ENCODE data around the gene LRRC43.
"Not testable (repeated sequence)": the region's sequence is repeated elsewhere in the genome, so short reads cannot be mapped to it uniquely, and the experiment has no call there.

The LRRC43 gene

GRCh38 chr12:122159882-122160281, 23.0 kb upstream of the LRRC43 start:
- no peak for DNase-seq

GRCh38 chr12:122160761-122161160, 22.2 kb upstream of the LRRC43 start:
- no peak for DNase-seq

DNA sequence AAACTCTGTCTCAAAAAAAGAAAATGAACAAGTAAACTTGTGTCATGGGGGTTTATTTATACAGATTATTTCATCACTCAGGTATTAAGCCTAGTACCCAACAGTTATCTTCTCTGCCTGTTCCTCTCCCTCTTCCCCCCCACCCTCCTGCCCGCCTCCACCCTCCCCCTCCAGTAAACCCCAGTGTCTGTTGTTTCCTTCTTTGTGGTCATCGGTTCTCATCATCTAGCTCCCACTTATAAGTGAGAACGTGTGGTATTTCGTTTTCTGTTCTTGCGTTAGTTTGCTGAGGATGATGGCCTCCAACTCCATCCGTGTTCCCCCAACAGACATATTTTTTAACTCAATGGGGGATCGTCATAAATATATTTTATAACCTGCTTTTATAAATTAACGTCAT, 21.2 kb upstream of the LRRC43 start:
- DNase-seq = no peak

DNA sequence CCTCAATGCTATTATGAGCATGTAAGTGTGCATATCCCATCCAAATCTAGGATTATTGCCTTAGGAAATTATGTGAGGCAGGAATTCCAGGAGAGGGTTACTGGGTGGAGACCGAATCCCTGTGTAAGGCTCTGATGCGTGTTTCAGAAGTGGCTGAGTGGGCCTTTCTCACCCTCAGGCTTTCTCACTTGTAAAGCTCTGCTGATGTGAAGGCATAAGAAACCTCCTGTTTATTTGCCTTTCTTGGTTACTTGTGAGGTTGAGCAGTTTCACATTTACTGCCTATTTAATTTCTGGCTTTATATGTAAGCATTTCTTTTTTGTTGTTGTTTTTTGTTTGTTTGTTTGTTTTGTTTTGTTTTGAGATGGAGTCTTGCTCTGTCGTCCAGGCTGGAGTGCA, 19.9 kb upstream of the LRRC43 start:
- no peak for DNase-seq

GRCh38 chr12:122166422-122167349, 16.2 kb upstream of the LRRC43 start:
- DNase-seq = no peak

- DNase-seq = no peak
These were observed 15.5 kb upstream of the LRRC43 start for GRCh38 chr12:122167356-122167925.

DNA sequence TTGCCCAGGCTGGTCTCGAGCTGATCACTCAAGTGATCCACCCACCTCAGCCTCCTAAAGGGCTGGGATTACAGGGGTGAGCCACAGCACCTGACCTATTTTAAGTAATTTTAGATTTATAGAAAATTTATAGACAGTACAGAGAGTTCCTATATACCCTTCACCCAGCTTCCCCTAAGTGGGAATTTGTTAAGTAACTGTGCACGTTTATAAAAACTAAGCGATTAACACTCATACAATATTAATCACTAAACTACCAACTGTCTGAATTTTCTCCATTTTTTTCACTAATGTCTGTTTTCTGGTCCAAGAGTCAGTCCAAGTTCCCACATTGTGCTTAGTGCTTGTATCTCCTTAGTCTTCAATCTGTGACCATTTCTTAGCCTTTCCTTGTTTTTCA, 14.4 kb upstream of the LRRC43 start:
- no peak for DNase-seq

DNA sequence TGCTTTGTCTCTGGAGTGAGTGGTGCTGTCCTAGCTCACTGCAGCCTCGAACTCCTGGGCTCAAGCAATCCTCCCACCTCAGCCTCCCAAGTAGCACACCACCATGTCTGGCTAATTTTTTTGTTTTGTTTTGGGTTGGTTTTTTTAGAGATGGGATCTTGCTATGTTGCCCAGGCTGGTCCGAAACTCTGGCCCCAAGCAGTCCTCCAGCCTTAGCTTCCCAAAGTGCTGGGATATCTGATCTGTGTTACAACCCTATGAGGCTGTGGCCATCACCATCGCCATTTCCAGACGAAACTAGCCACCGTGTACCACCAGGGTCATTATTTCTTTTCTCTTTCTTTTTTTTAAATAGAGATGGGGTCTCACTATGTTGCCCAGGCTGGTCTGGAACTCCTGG, 11.5 kb upstream of the LRRC43 start:
- DNase-seq = no peak

DNA sequence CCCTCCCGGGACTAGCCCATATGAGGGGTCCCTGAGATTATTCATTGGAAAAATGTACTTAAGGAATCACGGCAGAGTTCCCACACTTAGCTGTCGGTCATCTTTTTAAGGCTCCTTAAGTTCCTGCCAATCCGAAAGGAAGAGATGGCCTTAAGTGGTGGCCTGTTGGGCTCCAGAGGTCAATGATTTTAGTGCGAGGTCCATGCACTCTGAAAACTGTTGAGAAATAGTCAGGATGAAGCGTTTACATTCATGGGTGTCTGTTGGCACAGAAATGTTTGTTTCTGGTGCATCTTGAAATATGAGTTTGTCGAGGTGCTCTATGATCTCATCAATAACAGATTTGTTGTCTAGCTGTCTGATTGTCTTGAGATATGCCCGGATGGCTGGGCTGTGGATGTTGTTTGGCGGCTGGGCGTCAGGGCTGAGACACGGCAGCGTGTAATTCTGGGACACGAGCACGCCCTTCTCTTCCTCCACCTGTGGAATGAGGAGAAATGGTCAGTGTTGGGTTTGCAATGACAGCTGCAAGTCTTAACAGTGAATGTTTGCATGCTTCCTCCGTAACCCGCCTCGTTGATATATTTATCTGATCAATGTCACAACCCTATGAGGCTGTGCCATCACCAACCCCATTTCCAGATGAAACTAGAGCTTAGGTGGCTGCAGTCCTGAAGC, 10.5 kb upstream of the LRRC43 start:
- DNase-seq = no peak

DNA sequence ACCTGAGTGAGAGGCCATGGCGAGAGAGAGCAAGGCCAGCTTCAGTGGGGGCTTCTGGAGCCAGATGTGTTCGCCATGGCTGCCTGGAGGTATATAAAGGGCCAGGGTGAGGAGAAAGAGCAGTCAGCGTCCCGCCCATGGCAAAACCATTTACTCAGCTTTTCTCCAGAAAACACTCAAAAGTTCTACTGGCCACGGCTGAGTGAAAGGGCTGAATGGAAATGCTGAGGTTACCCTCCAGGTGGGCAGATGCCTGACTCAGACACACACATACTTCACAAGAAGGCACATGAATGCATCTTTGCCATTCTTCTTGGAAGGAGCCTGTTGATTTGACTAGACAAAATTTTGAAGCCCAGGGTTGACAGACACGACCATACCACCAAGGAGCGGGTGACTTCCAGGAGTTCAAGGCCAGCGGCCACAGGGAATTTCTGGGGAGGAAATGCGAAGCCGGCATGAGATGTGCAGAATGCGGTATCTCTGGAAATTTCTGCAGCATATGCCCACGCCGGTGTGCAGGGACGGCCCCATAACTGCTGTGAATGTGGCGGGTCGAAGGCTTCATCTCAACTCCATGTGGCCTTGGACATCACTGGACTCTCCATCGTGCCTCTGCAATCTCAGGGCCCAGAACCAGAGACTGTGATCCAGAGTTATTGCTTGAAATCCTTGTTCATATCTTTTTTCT, 8.6 kb upstream of the LRRC43 start, which contains the start of gene IL31:
TSS of gene IL31 (minus strand) at position 67 of the 691 bp plus-strand sequence. CDS start at position 18, 49 bp downstream.
- DNase-seq = no peak

DNA sequence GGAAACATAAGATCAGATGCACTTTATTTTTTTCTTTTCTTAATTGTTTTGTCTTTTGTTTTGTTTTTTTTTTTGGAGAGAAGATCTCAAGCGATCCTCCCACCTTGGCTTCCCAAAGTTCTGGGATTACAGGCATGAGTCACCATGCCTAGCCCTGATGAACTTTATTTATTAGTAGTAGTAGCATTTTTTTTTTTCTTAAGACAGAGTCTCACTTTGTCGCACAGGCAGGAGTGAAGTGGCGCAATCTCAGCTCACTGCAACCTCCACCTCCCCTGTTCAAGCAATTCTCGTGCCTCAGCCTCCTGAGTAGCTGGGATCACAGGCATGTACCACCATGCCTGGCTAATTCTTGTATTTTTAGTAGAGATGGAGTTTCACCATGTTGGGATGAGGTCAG, 6.5 kb upstream of the LRRC43 start:
- not testable (repeated sequence) for DNase-seq

DNA sequence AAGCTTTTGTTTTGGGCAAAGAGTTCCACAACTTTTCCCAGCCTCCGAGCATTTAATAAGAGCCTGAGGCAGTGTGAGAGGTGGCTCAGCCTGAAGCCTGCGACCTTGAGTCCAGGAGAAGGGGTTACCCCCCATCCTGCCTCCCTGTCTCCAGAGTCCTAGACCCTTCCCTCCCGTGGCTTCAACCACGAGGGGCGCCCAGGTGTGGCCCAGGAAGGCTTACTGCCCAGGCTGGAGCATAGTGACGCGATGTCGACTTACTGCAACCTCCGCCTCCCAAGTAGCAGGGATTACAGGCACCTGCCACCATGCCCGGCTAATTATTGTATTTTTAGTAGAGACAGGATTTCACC, 641 bp downstream of the LRRC43 start:
- no peak for DNase-seq

GRCh38 chr12:122184517-122184916, 1.6 kb downstream of the LRRC43 start:
- DNase-seq = no peak

DNA sequence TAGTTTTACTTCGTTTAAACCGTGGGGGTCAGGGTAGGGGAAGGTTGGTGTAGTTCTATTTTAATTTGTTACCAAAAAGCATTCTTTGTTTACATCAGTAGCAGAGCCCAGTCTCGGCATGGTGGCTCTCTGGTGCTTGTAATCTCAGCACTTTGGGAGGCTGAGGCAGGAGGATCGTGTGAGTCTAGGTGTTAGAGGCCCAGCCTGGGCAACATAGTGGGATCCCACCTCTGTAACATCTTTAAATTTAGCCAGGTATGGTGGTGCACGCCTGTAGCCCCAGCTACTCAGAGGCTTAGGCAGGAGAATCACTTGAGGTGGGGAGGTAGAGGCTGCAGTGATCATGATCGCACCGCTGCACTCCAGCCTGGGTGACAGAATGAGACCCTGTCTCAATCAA, 2.2 kb downstream of the LRRC43 start:
- DNase-seq = no peak

- DNase-seq = no peak
These were observed 2.7 kb downstream of the LRRC43 start for GRCh38 chr12:122185494-122186082.

- DNase-seq = no peak
These were observed 4.5 kb downstream of the LRRC43 start for GRCh38 chr12:122187466-122187865.

DNA sequence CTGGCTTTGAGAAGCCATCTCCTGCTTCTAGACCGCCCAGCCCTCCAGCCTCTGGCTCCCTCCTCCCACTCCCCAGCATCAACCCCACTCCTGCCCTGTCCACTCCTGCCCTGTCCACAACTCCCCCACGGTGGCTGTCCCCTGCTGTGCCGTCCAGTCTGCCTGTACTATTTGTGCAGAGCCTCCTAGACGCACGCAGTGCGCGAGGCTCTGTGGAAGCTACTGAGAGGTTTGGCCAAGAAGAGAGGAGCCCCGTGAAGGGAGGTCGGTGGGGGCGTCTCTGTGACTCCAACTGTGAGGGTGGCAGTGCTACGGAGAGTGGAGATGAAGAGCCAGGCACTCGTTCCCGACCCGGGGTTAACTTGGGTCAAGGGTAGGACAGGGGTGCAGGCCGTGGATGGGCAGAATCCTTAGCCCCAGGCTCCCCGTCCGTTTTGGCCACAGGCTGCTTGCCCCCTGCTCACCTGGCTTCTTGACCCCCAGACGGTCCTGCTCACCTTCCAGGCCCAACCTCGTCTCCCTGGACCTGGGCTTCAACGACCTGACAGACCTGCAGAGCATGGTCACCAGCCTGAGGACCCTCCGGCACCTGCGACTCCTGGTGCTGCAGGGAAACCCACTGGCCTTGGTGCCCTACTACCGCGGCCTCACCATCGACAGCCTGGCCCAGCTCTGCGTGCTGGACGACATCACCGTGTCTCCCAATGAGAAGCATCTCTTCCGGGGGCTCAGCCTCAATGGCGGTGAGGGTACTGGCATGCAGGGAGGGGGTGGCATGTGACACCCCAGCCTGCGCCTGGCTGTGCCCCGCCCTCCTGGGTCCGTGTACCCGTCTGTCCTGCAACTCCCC, 6.9 kb downstream of the LRRC43 start:
- DNase-seq = no peak

- DNase-seq = peak in 1 of 2 donors; percentile 68
These were observed 8.1 kb downstream of the LRRC43 start for GRCh38 chr12:122190842-122191668.

- DNase-seq = no peak
These were observed 9.5 kb downstream of the LRRC43 start for GRCh38 chr12:122192441-122192840.

- no peak for DNase-seq
These were observed 11.9 kb downstream of the LRRC43 start for GRCh38 chr12:122194804-122195203.

- no peak for DNase-seq
These were observed 12.5 kb downstream of the LRRC43 start for GRCh38 chr12:122195405-122195804.
